ENCODE data around the gene KCNE3.
"Not testable (repeated sequence)": the region's sequence is repeated elsewhere in the genome, so short reads cannot be mapped to it uniquely, and the experiment has no call there.

The KCNE3 gene

GRCh38 chr11:74437441-74438042 is 29.8 kb downstream of the KCNE3 start:
- Histone ChIP-seq H3K4me3 (ENCODE audit: low read length) (no peak overlapping the region), H3K36me3 (ENCODE audit: control insufficient read depth, insufficient read depth, low read length, severe bottlenecking) (no peaks in the 10 kb centered on the region), H3K27me3 (replicated peaks; ENCODE audit: control insufficient read depth, insufficient read depth, low read length) (peaks cover 4% of the 10 kb centered on the region), H3K9ac (ENCODE audit: low read length) (no peak overlapping the region), H3K4me1 (ENCODE audit: control insufficient read depth, insufficient read depth, low read length) (no peaks in the 10 kb centered on the region), H3K9me3 (ENCODE audit: control insufficient read depth, low read length) (no peaks in the 10 kb centered on the region)
- no peak for DNase-seq (ENCODE audit: low read depth)

- DNase-seq (ENCODE audit: low read depth): no peak
- H3K27me3 ChIP-seq (replicated peaks; ENCODE audit: control insufficient read depth, insufficient read depth, low read length): no peaks in the 10 kb centered on the region
- no peaks in the 10 kb centered on the region for H3K9me3 ChIP-seq (ENCODE audit: control insufficient read depth, low read length)
- H3K4me1 ChIP-seq (ENCODE audit: control insufficient read depth, insufficient read depth, low read length): no peaks in the 10 kb centered on the region
- no peak overlapping the region for H3K4me3 ChIP-seq (ENCODE audit: low read length)
- no peak overlapping the region for H3K9ac ChIP-seq (ENCODE audit: low read length)
- no peaks in the 10 kb centered on the region for H3K36me3 ChIP-seq (ENCODE audit: control insufficient read depth, insufficient read depth, low read length, severe bottlenecking)
Measured at GRCh38 chr11:74434528-74434927, 32.8 kb downstream of the KCNE3 start.

- H3K27me3 ChIP-seq (replicated peaks; ENCODE audit: control insufficient read depth, insufficient read depth, low read length): no peaks in the 10 kb centered on the region
- no peaks in the 10 kb centered on the region for H3K4me1 ChIP-seq (ENCODE audit: control insufficient read depth, insufficient read depth, low read length)
- DNase-seq (ENCODE audit: low read depth): no peak
- no peak overlapping the region for H3K9ac ChIP-seq (ENCODE audit: low read length)
- H3K4me3 ChIP-seq (ENCODE audit: low read length): no peak overlapping the region
- H3K9me3 ChIP-seq (ENCODE audit: control insufficient read depth, low read length): no peaks in the 10 kb centered on the region
- H3K36me3 ChIP-seq (ENCODE audit: control insufficient read depth, insufficient read depth, low read length, severe bottlenecking): no peaks in the 10 kb centered on the region
Measured at GRCh38 chr11:74429205-74429604, 38.1 kb downstream of the KCNE3 start.

DNA sequence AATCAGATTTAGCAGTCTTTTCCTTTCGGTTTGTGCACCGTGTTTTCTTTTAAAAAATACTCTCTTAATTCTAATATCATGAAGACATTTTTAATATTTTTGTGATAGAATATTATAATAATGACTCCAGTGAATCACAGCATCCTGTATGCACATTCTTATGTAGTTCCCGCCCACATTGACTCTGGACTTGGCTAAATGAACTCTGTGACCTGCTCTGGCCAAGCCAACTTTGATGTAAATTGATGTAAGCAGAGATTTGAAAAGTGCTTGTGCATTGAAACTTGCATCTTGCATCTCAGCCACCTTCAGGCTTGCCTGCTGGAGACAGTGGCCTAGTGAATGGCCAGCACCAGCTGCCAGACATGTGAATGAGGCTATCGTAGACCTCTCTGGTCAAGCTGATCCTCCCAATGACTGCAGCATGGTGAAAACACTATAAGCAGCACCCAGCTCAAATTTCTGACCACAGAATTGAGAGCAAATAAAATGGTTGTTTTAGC is 39.9 kb downstream of the KCNE3 start:
- Histone ChIP-seq H3K9me3 (ENCODE audit: control insufficient read depth, low read length) (no peaks in the 10 kb centered on the region), H3K4me3 (ENCODE audit: low read length) (no peak overlapping the region), H3K9ac (ENCODE audit: low read length) (no peak overlapping the region), H3K4me1 (ENCODE audit: control insufficient read depth, insufficient read depth, low read length) (no peaks in the 10 kb centered on the region), H3K36me3 (ENCODE audit: control insufficient read depth, insufficient read depth, low read length, severe bottlenecking) (no peaks in the 10 kb centered on the region), H3K27me3 (replicated peaks; ENCODE audit: control insufficient read depth, insufficient read depth, low read length) (no peaks in the 10 kb centered on the region)
- no peak for DNase-seq (ENCODE audit: low read depth)

DNA sequence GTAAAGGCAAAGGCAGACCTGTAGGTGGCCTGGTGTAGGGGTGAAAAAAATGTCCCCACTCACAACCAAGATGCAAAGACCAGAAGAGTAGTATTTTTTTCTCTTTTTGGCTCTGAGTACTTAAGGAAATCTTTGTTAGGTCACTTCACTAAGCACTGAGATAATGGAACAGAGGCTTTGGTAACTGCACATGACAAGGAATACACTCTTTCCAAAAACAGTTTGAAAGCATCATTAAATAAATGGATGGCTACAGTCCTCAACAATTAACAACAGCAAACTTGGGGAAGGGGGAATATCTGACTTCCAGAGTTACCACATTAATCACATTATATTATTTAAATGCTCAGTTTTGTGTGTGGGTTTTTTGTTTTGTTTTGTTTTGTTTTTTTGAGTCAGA is 42.2 kb downstream of the KCNE3 start:
- DNase-seq (ENCODE audit: low read depth): no peak
- Histone ChIP-seq H3K9ac (ENCODE audit: low read length) (no peak overlapping the region), H3K9me3 (ENCODE audit: control insufficient read depth, low read length) (no peaks in the 10 kb centered on the region), H3K4me3 (ENCODE audit: low read length) (no peak overlapping the region), H3K36me3 (ENCODE audit: control insufficient read depth, insufficient read depth, low read length, severe bottlenecking) (no peaks in the 10 kb centered on the region), H3K27me3 (replicated peaks; ENCODE audit: control insufficient read depth, insufficient read depth, low read length) (no peaks in the 10 kb centered on the region), H3K4me1 (ENCODE audit: control insufficient read depth, insufficient read depth, low read length) (no peaks in the 10 kb centered on the region)

GRCh38 chr11:74418509-74418895 is 48.8 kb downstream of the KCNE3 start:
- Histone ChIP-seq H3K9me3 (ENCODE audit: control insufficient read depth, low read length) (no peaks in the 10 kb centered on the region), H3K4me3 (ENCODE audit: low read length) (no peak overlapping the region), H3K36me3 (ENCODE audit: control insufficient read depth, insufficient read depth, low read length, severe bottlenecking) (no peaks in the 10 kb centered on the region), H3K9ac (ENCODE audit: low read length) (no peak overlapping the region), H3K4me1 (ENCODE audit: control insufficient read depth, insufficient read depth, low read length) (peaks cover 9% of the 10 kb centered on the region), H3K27me3 (replicated peaks; ENCODE audit: control insufficient read depth, insufficient read depth, low read length) (no peaks in the 10 kb centered on the region)
- peak; percentile 67 for DNase-seq (ENCODE audit: low read depth)

DNA sequence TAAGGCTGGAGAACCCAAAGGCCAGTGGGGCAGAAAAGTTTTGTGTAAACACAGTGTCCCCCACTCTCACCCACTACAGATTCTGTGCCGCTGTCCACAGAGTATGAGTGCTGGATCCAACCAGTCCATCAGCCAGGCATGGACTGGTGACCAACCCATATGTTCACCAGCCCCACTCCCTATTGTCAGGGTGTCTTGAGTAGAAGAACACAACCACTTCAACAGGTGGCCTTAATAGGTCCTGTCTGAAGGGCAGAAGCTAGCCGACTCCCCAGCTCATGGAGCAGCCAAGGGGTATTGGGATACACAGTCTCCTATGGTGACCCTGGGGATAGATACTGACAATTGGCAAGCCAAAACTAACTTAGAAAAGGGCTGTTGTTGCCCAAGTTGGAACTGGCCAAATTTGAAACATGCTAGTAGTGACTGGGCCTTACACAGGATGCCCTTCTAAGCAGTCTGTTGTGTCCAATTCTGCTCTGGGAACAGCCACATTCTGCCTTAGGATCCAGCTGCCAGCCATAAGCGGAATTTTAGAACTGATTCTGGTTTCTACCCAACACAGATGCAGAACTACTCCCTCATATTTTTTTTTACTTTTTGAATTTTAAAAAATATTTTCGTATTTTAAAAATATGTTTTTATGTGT is 49.4 kb downstream of the KCNE3 start:
- Histone ChIP-seq H3K4me3 (ENCODE audit: low read length) (no peak overlapping the region), H3K4me1 (ENCODE audit: control insufficient read depth, insufficient read depth, low read length) (peaks cover 9% of the 10 kb centered on the region), H3K27me3 (replicated peaks; ENCODE audit: control insufficient read depth, insufficient read depth, low read length) (no peaks in the 10 kb centered on the region), H3K36me3 (ENCODE audit: control insufficient read depth, insufficient read depth, low read length, severe bottlenecking) (no peaks in the 10 kb centered on the region), H3K9me3 (ENCODE audit: control insufficient read depth, low read length) (no peaks in the 10 kb centered on the region), H3K9ac (ENCODE audit: low read length) (no peak overlapping the region)
- DNase-seq (ENCODE audit: low read depth): peak; percentile 14

DNA sequence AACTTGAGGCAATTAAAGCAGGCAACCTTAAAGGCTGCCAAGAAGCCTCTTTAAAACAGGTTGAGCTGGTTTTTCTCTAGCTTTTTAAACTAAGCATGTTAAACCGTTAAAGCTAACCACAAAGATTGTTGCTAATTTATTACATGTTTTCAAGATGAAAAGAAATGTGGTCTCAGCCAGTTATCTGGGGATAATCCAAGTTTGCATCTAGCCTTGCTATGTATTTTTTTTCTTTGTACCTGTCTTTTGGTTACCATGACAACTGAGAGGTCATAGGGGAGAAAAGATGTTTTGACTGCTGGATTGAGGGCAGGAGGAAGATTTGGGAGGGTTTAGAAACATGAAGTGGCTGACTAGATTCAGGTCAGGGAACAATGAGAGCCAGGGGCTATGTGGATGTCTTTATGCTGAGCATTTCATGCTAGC is 50.0 kb downstream of the KCNE3 start:
- no peak overlapping the region for H3K9ac ChIP-seq (ENCODE audit: low read length)
- H3K4me3 ChIP-seq (ENCODE audit: low read length): no peak overlapping the region
- no peaks in the 10 kb centered on the region for H3K36me3 ChIP-seq (ENCODE audit: control insufficient read depth, insufficient read depth, low read length, severe bottlenecking)
- H3K4me1 ChIP-seq (ENCODE audit: control insufficient read depth, insufficient read depth, low read length): peaks cover 9% of the 10 kb centered on the region
- DNase-seq (ENCODE audit: low read depth): no peak
- no peaks in the 10 kb centered on the region for H3K27me3 ChIP-seq (replicated peaks; ENCODE audit: control insufficient read depth, insufficient read depth, low read length)
- H3K9me3 ChIP-seq (ENCODE audit: control insufficient read depth, low read length): no peaks in the 10 kb centered on the region

DNA sequence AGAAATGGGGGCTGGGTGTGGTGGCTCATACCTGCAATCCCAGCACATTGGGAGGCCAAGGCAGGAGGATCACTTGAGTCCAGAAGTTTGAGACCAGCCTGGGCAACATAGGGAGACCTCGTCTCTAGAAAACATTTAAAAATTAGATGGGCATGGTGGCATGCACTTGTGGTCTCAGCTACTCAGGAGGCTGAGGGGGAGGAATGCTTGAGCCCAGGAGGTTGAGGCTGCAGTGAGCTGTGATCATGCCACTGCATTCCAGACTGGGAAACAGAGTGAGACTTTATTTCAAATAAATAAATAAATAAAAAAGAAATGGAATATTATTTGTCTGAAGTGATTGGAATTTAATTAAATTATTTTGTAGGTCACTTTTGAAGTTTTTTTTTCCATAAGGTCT is 50.4 kb downstream of the KCNE3 start:
- H3K9me3 ChIP-seq (ENCODE audit: control insufficient read depth, low read length); H3K4me1 ChIP-seq (ENCODE audit: control insufficient read depth, insufficient read depth, low read length); H3K9ac ChIP-seq (ENCODE audit: low read length); H3K4me3 ChIP-seq (ENCODE audit: low read length); DNase-seq (ENCODE audit: low read depth); H3K36me3 ChIP-seq (ENCODE audit: control insufficient read depth, insufficient read depth, low read length, severe bottlenecking); H3K27me3 ChIP-seq (replicated peaks; ENCODE audit: control insufficient read depth, insufficient read depth, low read length): not testable (repeated sequence)

- no peaks in the 10 kb centered on the region for H3K4me1 ChIP-seq (ENCODE audit: control insufficient read depth, insufficient read depth, low read length)
- no peak for DNase-seq (ENCODE audit: low read depth)
- no peaks in the 10 kb centered on the region for H3K27me3 ChIP-seq (replicated peaks; ENCODE audit: control insufficient read depth, insufficient read depth, low read length)
- no peaks in the 10 kb centered on the region for H3K9me3 ChIP-seq (ENCODE audit: control insufficient read depth, low read length)
- H3K4me3 ChIP-seq (ENCODE audit: low read length): no peak overlapping the region
- no peaks in the 10 kb centered on the region for H3K36me3 ChIP-seq (ENCODE audit: control insufficient read depth, insufficient read depth, low read length, severe bottlenecking)
- H3K9ac ChIP-seq (ENCODE audit: low read length): no peak overlapping the region
Measured at GRCh38 chr11:74412733-74413359, 54.5 kb downstream of the KCNE3 start.

DNA sequence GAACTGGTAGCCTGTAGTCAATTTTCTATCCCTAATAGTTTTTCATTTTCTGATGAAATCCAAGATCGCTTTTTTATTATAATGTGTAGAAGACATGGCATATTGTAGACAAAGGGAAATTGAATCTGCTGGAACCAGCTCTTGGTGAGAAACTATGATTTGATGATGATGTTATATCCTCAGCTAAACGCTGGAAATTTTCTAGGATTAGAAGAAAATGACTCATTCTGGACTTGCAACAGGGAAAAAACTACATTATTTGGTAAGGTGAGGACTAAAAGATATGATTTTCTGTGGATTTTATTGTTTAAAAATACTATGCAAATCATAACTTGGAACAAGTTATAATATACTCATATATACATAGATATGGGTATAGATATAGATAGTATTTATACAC is 55.0 kb downstream of the KCNE3 start:
- no peak overlapping the region for H3K4me3 ChIP-seq (ENCODE audit: low read length)
- peak; percentile 19 for DNase-seq (ENCODE audit: low read depth)
- no peak overlapping the region for H3K9ac ChIP-seq (ENCODE audit: low read length)
- H3K27me3 ChIP-seq (replicated peaks; ENCODE audit: control insufficient read depth, insufficient read depth, low read length): no peaks in the 10 kb centered on the region
- no peaks in the 10 kb centered on the region for H3K9me3 ChIP-seq (ENCODE audit: control insufficient read depth, low read length)
- H3K4me1 ChIP-seq (ENCODE audit: control insufficient read depth, insufficient read depth, low read length): no peaks in the 10 kb centered on the region
- H3K36me3 ChIP-seq (ENCODE audit: control insufficient read depth, insufficient read depth, low read length, severe bottlenecking): no peaks in the 10 kb centered on the region
